ENCODE results near the gene PIK3C2G.
"Not testable (repeated sequence)": the region's sequence is repeated elsewhere in the genome, so short reads cannot be mapped to it uniquely, and the experiment has no call there.

PIK3C2G gene

GRCh38 chr12:18629916-18630315 is 368.6 kb downstream of the PIK3C2G start:
- in situ Hi-C loops (cut with HindIII; ENCODE audit: low sequenced_read_pairs), result no loop called here

GRCh38 chr12:18631339-18631738 is 370.0 kb downstream of the PIK3C2G start:
- in situ Hi-C loops (cut with HindIII; ENCODE audit: low sequenced_read_pairs), result no loop called here

- in situ Hi-C loops (cut with HindIII; ENCODE audit: low sequenced_read_pairs), result no loop called here
Observed at GRCh38 chr12:18632848-18633247, 371.5 kb downstream of the PIK3C2G start.

GRCh38 chr12:18634382-18634781 is 373.1 kb downstream of the PIK3C2G start:
- in situ Hi-C loops (cut with HindIII; ENCODE audit: low sequenced_read_pairs), result no loop called here

DNA sequence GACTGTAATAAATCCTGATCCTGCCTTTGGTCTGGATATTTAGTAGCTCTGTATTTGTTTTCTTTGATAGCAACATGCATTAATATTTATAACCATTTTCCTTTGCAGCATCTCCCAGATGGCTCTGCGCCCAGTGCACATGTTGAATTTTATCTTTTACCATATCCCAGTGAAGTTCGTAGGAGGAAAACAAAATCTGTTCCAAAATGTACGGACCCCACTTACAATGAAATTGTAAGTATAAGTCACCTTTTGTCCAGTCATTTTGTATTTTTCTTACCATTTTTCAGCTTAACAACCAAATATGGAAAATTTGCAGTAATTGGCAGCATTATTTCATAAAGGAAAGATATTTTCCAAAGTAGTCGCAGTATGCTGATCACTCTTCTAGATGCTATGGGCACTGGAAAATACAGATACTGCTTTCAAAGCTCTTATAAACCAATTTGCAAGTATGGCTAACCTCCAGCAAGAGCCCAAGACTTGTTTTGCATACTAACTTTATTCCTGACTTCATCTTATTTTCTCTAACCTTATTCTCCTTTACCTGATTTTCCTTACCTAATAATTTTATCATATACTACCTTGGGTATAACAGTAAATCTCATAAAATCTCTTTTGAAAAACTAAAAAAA is 379.1 kb downstream of the PIK3C2G start:
- in situ Hi-C loops (cut with HindIII; ENCODE audit: low sequenced_read_pairs), result no loop called here

DNA sequence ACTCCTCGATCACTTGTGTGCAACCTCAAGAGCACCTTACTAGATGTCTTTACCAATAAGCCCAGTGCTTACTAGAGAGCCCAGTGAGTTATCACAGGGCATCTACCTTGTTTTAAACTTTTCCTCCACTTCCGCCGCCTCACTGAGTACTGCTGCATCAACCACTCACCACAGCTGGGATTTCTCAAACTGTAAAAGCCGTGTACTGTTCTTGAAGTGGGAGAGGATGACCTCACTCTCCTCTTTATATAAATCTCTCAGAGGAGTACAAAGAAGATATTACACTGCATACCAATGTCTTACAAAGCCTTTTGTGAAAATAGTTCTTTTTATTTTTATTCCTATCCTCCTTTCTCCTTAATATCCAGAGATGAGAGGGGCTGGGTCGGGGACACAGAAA is 382.4 kb downstream of the PIK3C2G start:
- in situ Hi-C loops (cut with HindIII; ENCODE audit: low sequenced_read_pairs), result no loop called here

DNA sequence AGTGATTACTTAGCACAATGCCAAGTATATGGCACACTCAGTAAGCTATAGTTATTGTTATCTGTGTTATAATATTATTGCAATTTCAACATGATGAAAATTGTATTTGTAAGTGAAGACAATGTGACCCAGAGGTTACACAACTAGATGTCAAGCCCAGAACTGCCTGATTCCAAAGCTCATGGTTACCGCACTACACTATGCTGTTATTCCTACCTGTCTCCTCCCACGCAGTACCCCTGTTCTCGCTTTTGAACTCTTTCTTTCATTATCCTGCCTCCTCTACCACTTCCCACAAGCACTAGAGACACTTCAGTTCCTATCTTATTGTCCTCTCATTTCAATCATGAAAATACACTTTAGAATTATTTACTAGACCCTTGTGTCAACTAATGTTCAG is 383.2 kb downstream of the PIK3C2G start:
- in situ Hi-C loops (cut with HindIII; ENCODE audit: low sequenced_read_pairs), result no loop called here

DNA sequence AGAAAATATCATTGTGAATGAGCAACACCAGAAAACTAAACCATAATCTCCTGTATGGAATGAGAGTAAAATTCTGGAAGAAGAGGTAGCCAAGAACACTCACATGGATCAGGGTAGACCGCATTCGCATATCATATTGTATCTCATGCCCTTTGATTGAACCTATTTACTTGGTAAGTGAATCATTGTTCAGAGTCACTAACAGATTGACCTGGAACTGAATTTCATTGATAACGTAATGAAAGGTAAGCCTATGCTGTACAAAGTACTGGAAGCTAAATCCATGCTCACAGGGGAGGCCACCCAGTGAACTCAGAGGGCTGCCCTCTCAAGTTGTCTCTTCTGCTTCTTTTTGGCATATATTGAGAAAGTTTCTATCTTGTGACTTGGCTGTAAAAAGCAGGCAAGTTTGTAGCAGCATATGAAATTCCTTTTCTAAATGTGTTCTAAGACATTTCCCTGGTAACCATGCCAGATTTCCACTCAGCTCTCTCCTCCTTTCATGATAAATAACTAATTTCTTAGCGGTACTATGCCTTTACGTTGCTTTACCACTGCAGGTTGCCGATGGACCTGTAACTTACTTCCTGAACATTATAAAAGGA is 385.1 kb downstream of the PIK3C2G start:
- in situ Hi-C loops (cut with HindIII; ENCODE audit: low sequenced_read_pairs), result no loop called here

GRCh38 chr12:18651525-18651924 is 390.2 kb downstream of the PIK3C2G start:
- in situ Hi-C loops (cut with HindIII; ENCODE audit: low sequenced_read_pairs), result no loop called here

- in situ Hi-C loops (cut with HindIII; ENCODE audit: low sequenced_read_pairs), result no loop called here
Observed at GRCh38 chr12:18652596-18652995, 391.3 kb downstream of the PIK3C2G start.

- in situ Hi-C loops (cut with HindIII; ENCODE audit: low sequenced_read_pairs), result no loop called here
Observed at GRCh38 chr12:18653465-18653864, 392.1 kb downstream of the PIK3C2G start.

DNA sequence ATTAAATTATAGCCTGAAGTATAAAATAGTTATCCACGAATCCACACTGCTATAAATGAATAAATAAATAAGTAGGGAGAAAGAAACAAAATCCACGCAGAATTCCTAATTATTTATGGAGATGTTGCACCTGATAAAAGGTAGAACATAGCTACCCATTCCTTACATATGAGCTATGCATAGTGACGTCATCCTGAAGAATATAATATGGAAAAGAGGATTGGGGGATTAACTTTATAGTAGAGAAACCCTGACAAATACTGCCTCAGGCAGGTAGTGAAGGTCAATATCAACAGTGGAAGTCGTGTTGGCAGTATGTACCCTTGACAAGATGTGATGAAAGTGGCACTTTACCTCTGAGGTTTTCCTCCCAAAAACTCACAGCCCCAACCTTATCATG is 394.0 kb downstream of the PIK3C2G start:
- in situ Hi-C loops (cut with HindIII; ENCODE audit: low sequenced_read_pairs), result no loop called here

- in situ Hi-C loops (cut with HindIII; ENCODE audit: low sequenced_read_pairs), result no loop called here
Observed at GRCh38 chr12:18658179-18658578, 396.9 kb downstream of the PIK3C2G start.

GRCh38 chr12:18658829-18659228 is 397.5 kb downstream of the PIK3C2G start:
- in situ Hi-C loops (cut with HindIII; ENCODE audit: low sequenced_read_pairs), result no loop called here

DNA sequence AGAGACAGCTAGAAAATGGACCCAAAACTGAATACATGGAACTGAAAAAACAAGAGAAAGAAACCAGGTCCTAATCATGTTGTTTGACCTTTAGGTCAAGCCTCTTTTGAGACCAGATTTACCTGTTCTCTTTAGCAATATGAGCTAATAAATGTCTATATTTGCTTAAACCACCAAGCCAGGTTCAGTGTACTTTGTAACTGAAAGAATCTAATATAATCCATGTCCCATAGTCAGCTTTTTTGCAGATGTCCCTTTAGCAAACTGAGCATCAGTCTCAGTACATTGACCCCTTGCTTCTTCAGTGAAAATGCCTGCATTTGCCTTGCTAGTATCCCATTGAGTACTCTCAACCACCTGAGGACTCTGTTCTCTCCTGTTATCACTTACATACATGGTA is 414.8 kb downstream of the PIK3C2G start:
- in situ Hi-C loops (cut with HindIII; ENCODE audit: low sequenced_read_pairs), result no loop called here

DNA sequence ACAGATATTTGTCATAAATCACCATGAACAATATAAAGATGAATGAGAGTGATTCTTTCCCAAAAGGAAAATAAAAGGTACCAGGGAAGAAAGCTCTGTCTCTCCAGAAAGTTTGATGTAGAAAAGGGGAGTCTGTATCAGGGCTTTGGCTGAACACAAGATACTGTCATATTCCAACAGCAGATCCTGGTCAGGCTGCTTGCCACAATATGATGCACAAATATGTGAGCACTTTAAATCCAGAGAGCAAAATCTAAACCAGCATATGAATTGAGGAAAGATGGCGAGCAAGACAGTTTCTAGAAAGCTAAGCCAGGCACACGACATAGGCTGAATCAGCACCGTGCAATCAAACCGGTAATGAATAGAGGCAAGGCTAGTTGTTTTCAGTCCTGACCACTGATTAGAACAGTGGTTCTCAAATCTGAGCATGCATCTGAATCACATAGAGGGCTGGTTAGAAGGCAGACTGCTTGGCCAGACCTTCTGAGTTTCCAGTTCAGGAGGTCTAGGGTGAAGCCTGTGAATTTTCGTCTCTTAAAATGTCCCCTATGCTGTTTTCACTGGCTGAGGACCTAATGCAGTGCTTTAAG is 415.8 kb downstream of the PIK3C2G start:
- in situ Hi-C loops (cut with HindIII; ENCODE audit: low sequenced_read_pairs), result no loop called here

GRCh38 chr12:18681818-18682217 is 420.5 kb downstream of the PIK3C2G start:
- in situ Hi-C loops (cut with HindIII; ENCODE audit: low sequenced_read_pairs), result no loop called here

DNA sequence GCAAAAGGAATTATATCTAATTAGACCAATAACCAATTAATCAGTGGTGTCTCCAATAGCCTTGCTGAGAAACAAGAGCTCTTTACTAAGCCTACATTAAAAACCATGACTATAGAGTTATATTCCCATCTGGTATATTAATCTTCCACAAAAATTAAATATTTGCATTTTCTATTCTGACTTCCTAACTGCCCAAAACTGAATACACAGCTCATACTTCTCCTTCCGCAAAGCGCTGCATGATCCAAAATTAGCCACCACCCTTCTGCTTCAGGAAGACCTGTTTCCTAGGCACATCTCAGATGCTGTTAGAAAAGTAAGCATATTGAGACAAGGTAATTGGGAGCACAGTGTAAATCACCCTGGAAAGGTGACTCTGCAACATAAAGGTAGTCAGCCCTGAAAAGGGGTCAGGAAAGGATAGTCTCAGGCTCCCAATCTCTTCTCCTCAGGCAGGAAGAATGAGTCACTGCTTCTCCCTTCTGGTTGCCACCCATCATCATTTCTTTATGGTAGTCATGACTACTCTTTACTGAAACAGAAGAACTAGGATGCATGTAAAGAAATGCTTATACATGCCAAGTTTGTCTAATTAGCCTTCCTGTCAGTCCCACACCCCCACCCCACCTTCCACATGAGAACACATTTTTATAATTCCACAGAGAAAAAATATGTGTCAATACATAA is 422.2 kb downstream of the PIK3C2G start:
- in situ Hi-C loops (cut with HindIII; ENCODE audit: low sequenced_read_pairs), result no loop called here

- in situ Hi-C loops (cut with HindIII; ENCODE audit: low sequenced_read_pairs), result no loop called here
Observed at GRCh38 chr12:18684430-18684829, 423.1 kb downstream of the PIK3C2G start.

GRCh38 chr12:18689771-18690170 is 428.5 kb downstream of the PIK3C2G start:
- in situ Hi-C loops (cut with HindIII; ENCODE audit: low sequenced_read_pairs), result loop anchor here (5.0 kb wide), 1 partner anchor 58 kb away; no protein-coding TSS in a partner anchor

GRCh38 chr12:18690653-18691052 is 429.3 kb downstream of the PIK3C2G start:
- in situ Hi-C loops (cut with HindIII; ENCODE audit: low sequenced_read_pairs), result no loop called here

DNA sequence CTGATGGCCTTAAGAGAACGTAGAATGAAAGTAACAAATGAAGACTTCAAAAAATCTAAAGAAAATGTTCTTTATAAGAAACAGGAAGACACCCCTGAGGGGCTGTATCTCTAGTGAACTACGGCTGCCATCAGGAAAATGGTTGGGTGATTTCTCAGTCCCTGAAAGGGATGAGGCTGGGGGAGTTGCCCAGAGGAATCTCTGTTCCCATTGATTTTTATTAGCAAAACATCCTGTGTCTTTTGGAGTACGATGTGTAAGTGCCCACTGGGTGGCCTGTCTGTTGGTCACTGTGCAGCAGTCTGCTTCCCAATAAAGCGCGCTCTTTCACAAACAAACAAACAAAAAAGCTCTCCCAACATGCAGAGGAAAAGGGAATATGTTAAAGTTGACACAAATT is 432.7 kb downstream of the PIK3C2G start:
- in situ Hi-C loops (cut with HindIII; ENCODE audit: low sequenced_read_pairs), result not testable (repeated sequence)
